AG04450 (cell line): ENCODE measurements around the gene B3GNT7. TPM values are rescaled to one million over a fixed set of nuclear protein-coding genes. Genes with fewer than 3 reads are reported as not detected.

Source experiments
- CTCF ChIA-PET: fragments of 300-600, 350-600 bp; formaldehyde crosslinking; extraction: SDS; loops from one replicate; lab custom pipeline; 2022; ENCODE audit warnings: antibody characterized with exemption, inconsistent platforms; lab: Charles Lee
- POLR2A ChIA-PET: fragments of 350-600 bp; formaldehyde crosslinking; extraction: SDS; loops from one replicate; lab custom pipeline; 2021; ENCODE audit warnings: antibody characterized with exemption, inconsistent platforms; lab: Yijun Ruan, JAX
- DNase-seq: peaks from one replicate; pipeline ENCODE4 v3.0.0-alpha.2; 2011; ENCODE audit warnings: low read depth, low spot score
- H3K27ac ChIP-seq: one replicate; pipeline ENCODE4 v1.5.1; 2012; ENCODE audit warnings: low read depth, low read length, control low read depth
- H3K27me3 ChIP-seq: one replicate; pipeline ENCODE4 v1.6.0; 2012; ENCODE audit warnings: low read length; ENCODE audit not compliant: control insufficient read depth, insufficient read depth
- H3K4me3 ChIP-seq: 2 replicates; pipeline ENCODE4 v1.5.1; 2011; ENCODE audit warnings: mild to moderate bottlenecking, low read depth, low read length, control low read depth
- H3K9me3 ChIP-seq: 2 replicates; pipeline ENCODE4 v1.5.1; 2012; ENCODE audit warnings: low read length; ENCODE audit not compliant: control insufficient read depth, insufficient read depth
- polyA plus RNA-seq: library from polyadenylated mRNA; depleted of rRNA; stranded (reverse); fragments of >200 nt; gene quantifications from 2 replicates; pipeline ENCODE4 v1.2.3, GENCODE V29; 2011
- TF ChIP-seq, protein P1 (sequence below): IDR thresholded peaks from 2 replicates; pipeline ENCODE4 v1.5.1; 2011; ENCODE audit warnings: low read depth, low read length, control low read depth, inconsistent platforms

B3GNT7 gene
- polyA plus RNA-seq, 1 experiment: 0.06 TPM

DNA sequence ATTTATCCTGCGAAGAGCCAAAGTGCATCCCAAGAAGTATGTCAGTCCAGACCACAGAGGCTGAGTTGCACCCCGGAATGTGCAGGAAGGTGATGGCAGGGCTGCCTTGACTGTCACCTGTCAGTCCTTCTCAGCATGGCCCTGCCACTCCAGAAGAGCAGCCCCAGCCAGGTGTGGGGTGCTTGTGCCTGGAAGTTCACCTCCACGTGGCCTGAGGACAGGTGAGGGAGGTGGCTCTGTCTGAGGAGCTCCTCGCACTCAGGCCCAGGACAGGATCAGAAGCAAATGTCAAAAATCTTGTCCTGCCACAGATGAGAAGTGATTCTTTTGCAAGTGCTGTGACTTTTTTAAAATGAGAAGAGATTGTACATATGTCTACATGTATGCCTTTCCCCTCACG is 31.4 kb upstream of the B3GNT7 start:
- Histone ChIP-seq H3K27ac (no peak overlapping the region), H3K27me3 (no peaks in the 10 kb centered on the region)

DNA sequence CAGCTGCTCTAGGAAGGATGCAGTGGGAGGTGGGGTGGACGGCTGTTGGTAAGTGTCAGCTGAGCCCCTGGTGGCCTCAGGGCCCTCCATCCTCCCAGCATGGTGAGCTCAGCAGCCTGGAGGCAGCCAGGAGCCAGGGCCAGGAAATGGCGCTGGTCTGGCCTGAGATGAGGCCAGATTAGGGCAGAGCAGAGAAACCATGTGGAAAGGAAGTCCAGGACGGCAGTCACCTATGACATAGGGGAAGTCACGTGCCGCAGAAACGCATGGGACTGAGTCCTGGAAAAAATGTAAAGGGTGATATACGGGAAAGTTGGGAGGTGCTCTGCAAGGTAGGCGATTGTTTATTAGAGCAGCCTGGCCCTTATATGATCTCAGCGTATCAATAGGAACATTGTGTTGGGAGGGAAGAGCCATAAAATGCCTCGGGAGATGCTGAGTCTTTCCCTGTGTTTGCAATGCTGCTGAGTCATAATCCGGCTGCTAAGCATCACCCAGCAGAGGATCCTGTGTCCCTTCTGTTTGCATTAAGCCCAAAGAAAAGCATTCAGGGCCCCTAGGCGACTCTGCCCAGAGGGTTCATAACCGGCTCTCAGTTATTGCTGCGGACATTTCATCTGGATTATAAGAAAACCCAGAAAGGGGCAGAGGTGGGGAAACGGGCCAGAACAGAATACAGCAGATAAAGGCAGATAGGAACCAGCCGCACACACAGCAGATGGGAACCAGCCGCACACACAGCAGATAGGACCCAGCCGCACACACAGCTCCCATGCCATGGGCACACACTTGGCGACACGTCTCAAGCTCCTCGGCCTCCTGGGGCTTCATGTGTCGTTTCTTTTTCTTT is 30.3 kb upstream of the B3GNT7 start:
- H3K27ac ChIP-seq: peak overlapping the region; percentile 94
- CTCF ChIA-PET: interaction anchor here (0.6 to 1.1 kb wide), 3 partner anchors 9 to 68 kb away, joined by 3 read pairs; no protein-coding TSS in a partner anchor

More for the DNA sequence above, 31.4 kb upstream of the B3GNT7 start:
- TF ChIP-seq, protein P1, sequence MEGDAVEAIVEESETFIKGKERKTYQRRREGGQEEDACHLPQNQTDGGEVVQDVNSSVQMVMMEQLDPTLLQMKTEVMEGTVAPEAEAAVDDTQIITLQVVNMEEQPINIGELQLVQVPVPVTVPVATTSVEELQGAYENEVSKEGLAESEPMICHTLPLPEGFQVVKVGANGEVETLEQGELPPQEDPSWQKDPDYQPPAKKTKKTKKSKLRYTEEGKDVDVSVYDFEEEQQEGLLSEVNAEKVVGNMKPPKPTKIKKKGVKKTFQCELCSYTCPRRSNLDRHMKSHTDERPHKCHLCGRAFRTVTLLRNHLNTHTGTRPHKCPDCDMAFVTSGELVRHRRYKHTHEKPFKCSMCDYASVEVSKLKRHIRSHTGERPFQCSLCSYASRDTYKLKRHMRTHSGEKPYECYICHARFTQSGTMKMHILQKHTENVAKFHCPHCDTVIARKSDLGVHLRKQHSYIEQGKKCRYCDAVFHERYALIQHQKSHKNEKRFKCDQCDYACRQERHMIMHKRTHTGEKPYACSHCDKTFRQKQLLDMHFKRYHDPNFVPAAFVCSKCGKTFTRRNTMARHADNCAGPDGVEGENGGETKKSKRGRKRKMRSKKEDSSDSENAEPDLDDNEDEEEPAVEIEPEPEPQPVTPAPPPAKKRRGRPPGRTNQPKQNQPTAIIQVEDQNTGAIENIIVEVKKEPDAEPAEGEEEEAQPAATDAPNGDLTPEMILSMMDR: no peak
- H3K4me3 ChIP-seq: no peak overlapping the region
- POLR2A ChIA-PET: interaction anchor here (0.7 kb wide), 1 partner anchor 89 kb away, joined by 6 read pairs; no protein-coding TSS in a partner anchor
- H3K9me3 ChIP-seq: no peaks in the 10 kb centered on the region; the same call in 1 of the 2 replicates
- CTCF ChIA-PET: interaction anchor here (0.6 to 1.1 kb wide), 2 partner anchors 10 to 67 kb away, joined by 3 read pairs; no protein-coding TSS in a partner anchor
- no peak for DNase-seq

DNA sequence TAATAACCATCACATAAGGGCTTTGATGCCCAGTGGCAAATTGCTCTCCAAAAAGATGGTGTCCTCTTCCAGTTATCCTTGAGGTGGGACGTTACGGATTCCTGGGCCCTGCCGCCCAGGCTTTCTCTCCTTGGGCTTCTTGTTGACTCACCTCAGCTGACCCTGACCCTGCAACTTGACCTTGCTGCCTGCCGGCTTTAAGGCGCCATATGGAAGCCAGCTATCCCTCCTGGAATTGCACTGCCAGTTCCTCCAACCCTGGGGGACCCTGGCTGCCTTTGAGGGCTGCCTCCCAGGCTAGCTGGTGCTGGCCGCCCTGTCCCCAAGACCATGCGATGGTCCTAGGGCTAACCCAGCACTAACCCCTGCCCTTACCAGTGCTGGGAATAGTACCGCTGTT is 28.3 kb upstream of the B3GNT7 start:
- Histone ChIP-seq H3K27ac (no peak overlapping the region), H3K4me3 (no peak overlapping the region), H3K9me3 (no peaks in the 10 kb centered on the region), H3K27me3 (no peaks in the 10 kb centered on the region)
- DNase-seq: no peak
- TF ChIP-seq, protein P1: no peak
- POLR2A ChIA-PET: no interaction called here
- CTCF ChIA-PET: interaction anchor here (0.6 to 0.7 kb wide), 2 partner anchors 10 to 42 kb away, joined by 3 to 5 read pairs; no protein-coding TSS in a partner anchor

More for the DNA sequence above, 30.3 kb upstream of the B3GNT7 start:
- H3K9me3 ChIP-seq: no peaks in the 10 kb centered on the region; the same call in 1 of the 2 replicates
- H3K4me3 ChIP-seq: no peak overlapping the region
- DNase-seq: peak; percentile 63
- TF ChIP-seq, protein P1: no peak
- H3K27me3 ChIP-seq: no peaks in the 10 kb centered on the region
- POLR2A ChIA-PET: interaction anchor here (1.2 kb wide), 1 partner anchor 47 kb away, joined by 3 read pairs; no protein-coding TSS in a partner anchor

DNA sequence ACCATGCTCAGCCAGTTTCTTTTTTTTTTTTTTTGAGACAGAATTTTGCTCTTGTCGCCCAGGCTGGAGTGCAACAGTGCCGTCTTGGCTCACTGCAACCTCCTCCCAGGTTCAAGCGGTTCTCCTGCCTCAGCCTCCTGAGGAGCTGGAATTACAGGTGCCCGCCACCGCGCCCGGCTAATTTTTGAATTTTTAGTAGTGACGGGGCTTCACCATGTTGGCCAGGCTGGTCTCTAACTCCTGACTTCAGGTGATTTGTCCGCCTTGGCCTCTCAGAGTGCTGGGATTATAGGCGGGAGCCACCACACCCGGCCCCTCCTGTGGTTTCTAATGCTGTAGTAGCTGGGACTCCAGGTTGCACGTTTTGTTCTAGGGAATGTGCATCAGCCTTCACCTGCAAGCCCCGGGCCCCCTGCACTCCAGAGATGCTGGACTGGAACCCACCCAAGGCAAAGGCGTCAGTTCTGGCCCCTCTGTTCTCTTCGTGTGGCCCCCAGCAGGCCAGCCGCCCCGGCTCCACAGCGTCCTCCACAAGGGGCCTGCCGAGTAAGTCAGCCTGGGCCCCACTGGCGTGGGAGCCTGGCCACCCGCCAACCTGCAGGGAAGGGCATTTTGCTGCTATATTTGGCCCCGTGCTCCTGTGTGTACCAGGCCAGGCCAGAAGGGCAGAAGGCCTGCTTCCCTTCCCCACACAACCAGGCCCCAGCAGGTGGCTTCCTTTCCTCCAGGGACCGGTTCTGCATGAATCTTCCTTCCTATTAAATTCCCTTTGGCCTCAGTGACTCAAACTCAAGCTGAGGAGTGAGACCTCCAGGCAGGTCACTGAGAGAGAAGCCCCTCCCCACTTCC is 25.7 kb upstream of the B3GNT7 start:
- CTCF ChIA-PET: no interaction called here

More for the DNA sequence above, 25.7 kb upstream of the B3GNT7 start:
- no peak overlapping the region for H3K27ac ChIP-seq
- no peak for DNase-seq
- H3K9me3 ChIP-seq: no peaks in the 10 kb centered on the region
- no peaks in the 10 kb centered on the region for H3K27me3 ChIP-seq
- H3K4me3 ChIP-seq: no peak overlapping the region
- TF ChIP-seq, protein P1: no peak
- POLR2A ChIA-PET: no interaction called here
